ENCODE measurements around the gene SNRPA1. TPM values are rescaled to one million over a fixed set of nuclear protein-coding genes. Genes with fewer than 3 reads are reported as not detected.

SNRPA1 gene
- total and polyA plus RNA-seq, 2 donors (not counting 3 experiments of a cell fraction or from before 2014, with no cell fraction given), result 68.5 to 82.7 TPM

DNA sequence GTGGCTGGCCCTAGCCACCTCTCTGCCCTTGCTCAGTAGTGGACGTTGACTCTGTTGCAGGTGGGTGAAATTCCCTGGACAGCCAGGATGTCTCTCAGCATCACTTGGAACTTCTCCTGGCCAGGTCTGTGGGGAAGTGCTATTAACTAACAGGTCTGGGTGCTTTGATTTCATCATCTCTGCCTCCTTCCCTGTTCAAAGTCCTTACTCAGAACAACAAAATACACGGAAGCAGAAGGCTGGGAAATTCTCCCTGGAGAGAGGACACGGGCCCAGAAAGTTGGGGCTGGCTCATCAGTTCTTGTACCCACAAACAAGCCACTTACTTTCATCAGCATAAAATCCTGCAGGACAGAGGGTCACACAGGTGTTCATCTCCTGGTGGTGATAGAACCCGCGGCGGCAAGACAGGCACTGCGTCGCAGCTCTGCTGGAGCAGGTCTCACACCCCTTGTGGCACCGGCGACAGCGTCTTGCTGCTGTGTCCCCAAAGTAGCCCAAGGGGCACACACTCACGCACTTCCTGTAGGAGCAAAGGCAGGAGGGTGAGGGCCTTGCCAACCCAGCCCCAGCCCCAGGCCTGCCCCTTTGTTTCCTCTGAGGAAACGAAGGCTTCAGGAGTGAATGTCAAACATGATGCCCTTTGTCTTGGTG is 29.6 kb upstream of the SNRPA1 start:
- TF ChIP-seq JUN (IDR thresholded peaks at IDR 0.05; ENCODE audit: borderline replicate concordance, insufficient read depth, insufficient read length, low read depth) (no peak), GATA2 (IDR thresholded peaks at IDR 0.05; ENCODE audit: insufficient read depth, insufficient read length, low read depth, low read length) (no peak), FOS (IDR thresholded peaks at IDR 0.05; ENCODE audit: borderline replicate concordance, insufficient read depth, low read length) (no peak), POLR2A (IDR thresholded peaks at IDR 0.05; ENCODE audit: low read depth, low read length) (no peak), MYC (IDR thresholded peaks at IDR 0.05; ENCODE audit: low read depth, low read length) (no peak), EZH2 (IDR thresholded peaks at IDR 0.05; ENCODE audit: borderline replicate concordance, low read depth, low read length, severe bottlenecking) (no peak), POLR2AphosphoS5 (IDR thresholded peaks at IDR 0.05; ENCODE audit: insufficient read depth, low read depth, low read length) (no peak)
- TF ChIP-seq, protein P1, sequence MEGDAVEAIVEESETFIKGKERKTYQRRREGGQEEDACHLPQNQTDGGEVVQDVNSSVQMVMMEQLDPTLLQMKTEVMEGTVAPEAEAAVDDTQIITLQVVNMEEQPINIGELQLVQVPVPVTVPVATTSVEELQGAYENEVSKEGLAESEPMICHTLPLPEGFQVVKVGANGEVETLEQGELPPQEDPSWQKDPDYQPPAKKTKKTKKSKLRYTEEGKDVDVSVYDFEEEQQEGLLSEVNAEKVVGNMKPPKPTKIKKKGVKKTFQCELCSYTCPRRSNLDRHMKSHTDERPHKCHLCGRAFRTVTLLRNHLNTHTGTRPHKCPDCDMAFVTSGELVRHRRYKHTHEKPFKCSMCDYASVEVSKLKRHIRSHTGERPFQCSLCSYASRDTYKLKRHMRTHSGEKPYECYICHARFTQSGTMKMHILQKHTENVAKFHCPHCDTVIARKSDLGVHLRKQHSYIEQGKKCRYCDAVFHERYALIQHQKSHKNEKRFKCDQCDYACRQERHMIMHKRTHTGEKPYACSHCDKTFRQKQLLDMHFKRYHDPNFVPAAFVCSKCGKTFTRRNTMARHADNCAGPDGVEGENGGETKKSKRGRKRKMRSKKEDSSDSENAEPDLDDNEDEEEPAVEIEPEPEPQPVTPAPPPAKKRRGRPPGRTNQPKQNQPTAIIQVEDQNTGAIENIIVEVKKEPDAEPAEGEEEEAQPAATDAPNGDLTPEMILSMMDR (IDR thresholded peaks at IDR 0.05; ENCODE audit: extremely low read depth in 1 of 2, insufficient read depth in 1 of 2, low read depth in 1 of 2, low read length in 2 of 2), result no peak
- TF ChIP-seq, protein P2, sequence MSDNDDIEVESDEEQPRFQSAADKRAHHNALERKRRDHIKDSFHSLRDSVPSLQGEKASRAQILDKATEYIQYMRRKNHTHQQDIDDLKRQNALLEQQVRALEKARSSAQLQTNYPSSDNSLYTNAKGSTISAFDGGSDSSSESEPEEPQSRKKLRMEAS (IDR thresholded peaks at IDR 0.05; ENCODE audit: insufficient read depth, insufficient read length), result no peak
- H3K27me3 ChIP-seq (ENCODE audit: control insufficient read depth in 2 of 2, insufficient read depth in 2 of 2, low read length in 2 of 2), result no peaks in the 10 kb centered on the region
- no peaks in the 10 kb centered on the region for H3K79me2 ChIP-seq (ENCODE audit: control insufficient read depth, insufficient read depth, low read length)
- no peak overlapping the region for H3K27ac ChIP-seq (ENCODE audit: insufficient read depth, low read depth, low read length)
- intact Hi-C loops (cut with micrococcal nuclease), result no loop called here
- no TSS peak for BruUV-seq (replicated peaks)
- no peaks in the 10 kb centered on the region for H4K20me1 ChIP-seq (replicated peaks; ENCODE audit: control insufficient read depth, extremely low read depth, insufficient read depth, low read length)
- no peaks in the 10 kb centered on the region for H3K9me3 ChIP-seq (replicated peaks; ENCODE audit: control insufficient read depth, insufficient read depth, low read length)
- H3K4me2 ChIP-seq (ENCODE audit: insufficient read depth, low read length), result no peak overlapping the region
- CTCF ChIA-PET, result no interaction called here
- H2AFZ ChIP-seq (ENCODE audit: low read depth, low read length), result no peak overlapping the region
- DNase-seq (ENCODE audit: low read depth, low spot score) (no peak), FAIRE-seq (no peak)
- H3K9ac ChIP-seq (replicated peaks; ENCODE audit: extremely low read depth, insufficient read depth, low read length), result no peak overlapping the region
- H3K4me3 ChIP-seq (replicated peaks in 1 of 3; ENCODE audit: insufficient read depth in 1 of 3, low read depth in 1 of 3, low read length in 3 of 3), result no peak overlapping the region
- dilution Hi-C loops (cut with MboI; ENCODE audit: extremely low pct_ligation_motif_present, low sequenced_read_pairs), result no loop called here
- no peaks in the 10 kb centered on the region for H3K9me1 ChIP-seq (replicated peaks; ENCODE audit: control insufficient read depth, extremely low read depth, insufficient read depth, low read length)
- no peaks in the 10 kb centered on the region for H3K4me1 ChIP-seq (ENCODE audit: control insufficient read depth, extremely low read depth, insufficient read depth, low read length)
- H3K36me3 ChIP-seq (ENCODE audit: control insufficient read depth in 2 of 2, extremely low read depth in 1 of 2, insufficient read depth in 2 of 2, low read length in 2 of 2), result no peaks in the 10 kb centered on the region
- POLR2A ChIA-PET, result no interaction called here

All from endothelial cell of umbilical vein (primary cell).